Measurements from ENCODE around the gene G3BP2.
A peak's percentile ranks its signal among the peaks of the same experiment; 100 is the strongest.
"Not testable (repeated sequence)": the region's sequence is repeated elsewhere in the genome, so short reads cannot be mapped to it uniquely, and the experiment has no call there.

The G3BP2 gene

DNA sequence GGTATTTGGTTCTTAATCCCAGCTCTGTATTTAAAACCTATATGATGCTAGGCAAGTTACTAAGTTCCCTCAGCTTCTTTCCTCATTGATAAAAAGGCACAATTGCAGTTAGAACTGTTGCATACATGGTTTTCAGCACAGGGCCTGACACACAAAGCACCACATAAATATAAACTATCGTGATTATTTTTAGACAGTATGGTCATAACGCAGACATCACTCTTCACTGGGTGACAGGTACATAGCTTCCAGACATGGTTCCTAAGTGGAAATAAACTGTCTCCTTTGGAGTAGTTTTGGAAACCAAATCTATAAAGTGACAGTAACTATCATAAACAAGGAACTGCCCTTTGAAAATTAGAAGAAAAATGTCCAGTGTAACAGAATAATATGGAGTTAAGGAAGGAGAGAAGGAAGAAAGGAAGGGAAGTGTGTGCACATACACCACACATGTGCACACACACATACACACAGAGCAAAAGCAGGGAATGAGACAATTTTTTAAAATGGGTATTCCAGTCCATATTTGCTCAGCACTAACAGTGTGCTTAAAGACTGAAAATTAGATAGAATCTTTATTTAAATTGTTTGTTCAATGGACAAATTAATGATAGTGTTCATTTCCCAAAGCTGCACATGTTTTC is 12.5 kb upstream of the G3BP2 start:
- DNase-seq = no peak

DNA sequence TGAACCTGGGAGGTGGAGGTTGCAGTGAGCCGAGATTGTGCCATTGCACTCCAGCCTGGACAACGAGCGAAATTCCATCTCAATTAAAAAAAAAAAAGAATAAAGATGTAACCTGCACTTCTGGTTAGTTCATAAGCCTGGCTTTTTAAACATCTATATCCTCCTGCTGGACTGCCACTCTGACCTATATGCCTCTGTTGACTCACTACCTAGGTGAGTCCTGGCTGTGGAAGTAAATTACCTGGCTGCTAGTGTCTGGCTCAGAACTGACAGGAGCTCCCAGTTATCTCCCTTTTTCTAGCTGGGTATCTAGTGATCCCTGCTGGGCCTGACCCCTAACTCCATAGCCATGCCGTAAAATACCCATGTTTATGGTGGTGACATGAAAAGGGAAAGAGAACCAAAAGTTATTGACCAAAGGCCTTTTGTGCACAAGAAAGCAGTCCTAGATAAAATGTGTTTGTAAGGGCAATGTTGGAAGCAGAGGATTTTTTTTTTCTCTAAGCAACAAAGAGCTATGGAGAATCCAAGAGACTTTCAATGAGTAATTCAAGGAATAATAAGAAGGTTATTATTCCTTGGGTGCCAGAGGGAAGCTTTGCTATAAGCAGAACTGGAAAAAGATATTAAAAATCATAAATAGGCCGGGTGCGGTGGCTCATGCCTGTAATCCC is 10.4 kb upstream of the G3BP2 start:
- no peak for DNase-seq

DNA sequence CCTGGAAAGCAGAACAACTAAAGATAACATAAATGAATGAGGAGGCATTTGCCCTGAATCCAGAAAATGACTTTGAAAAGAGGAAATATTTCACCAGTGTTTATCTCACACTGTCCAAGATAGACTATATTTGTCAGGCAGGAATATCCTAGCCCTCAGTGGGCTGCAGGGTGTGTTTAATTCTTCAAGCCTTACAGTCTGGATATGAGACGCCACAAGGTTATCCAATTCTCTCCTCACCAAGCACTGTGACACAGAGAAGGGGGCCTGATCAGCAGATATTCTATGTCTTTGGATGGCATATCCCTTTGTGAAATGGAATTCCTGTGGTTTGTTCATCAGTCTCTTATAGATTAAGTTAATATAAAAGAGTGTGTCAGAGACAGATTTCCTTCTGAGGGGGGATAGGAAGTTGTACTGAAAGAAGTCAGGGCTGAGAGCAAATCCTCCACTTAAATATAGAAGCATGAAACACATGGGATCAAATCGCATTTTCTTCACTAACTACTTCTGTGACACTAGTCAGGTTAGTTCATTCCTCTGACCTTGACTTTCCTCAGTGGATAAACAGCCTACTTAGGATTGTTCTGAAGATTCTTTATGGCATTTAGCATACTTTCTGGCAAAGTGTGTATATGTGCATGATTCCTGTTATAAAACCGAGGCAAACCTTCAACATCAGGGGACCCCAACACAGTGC is 6.8 kb upstream of the G3BP2 start:
- no peak for DNase-seq

DNA sequence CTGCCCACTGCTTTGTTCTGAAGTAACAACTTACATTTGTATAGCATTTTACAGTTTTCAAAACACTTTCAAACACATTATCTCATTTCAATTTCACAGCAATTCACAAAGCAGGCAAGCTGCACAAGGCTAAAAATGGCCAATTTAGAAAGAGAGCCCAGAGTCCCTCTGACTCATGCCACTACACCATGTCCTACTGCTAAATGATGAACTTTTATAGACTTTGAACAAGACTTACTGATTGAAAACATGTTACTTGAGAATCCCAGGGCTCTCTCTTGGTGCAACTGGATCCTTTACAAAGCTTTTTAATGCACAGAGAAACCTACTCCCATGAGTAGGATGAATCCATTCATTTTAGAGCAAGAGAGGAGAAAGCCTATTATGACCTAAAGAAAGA is 5.8 kb upstream of the G3BP2 start:
- no peak for DNase-seq

DNA sequence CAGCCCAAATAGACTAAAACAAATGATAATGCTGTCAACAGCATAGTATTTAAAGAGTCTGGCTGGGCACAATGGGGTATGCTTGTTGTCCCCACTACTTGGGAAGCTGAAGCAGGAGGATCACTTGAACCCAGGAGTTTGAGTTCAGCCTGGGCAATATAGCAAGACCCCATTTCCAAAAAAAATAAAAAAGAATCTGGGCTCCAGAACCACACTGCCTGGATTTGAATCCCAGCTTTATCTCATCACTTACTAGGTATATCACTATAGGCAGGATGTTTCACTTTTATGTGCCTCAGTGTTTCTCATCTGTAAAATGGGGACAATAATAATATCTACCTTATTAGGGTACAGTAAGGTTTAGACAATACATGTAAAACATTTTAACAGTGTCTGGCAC is 5.3 kb upstream of the G3BP2 start:
- no peak for DNase-seq

DNA sequence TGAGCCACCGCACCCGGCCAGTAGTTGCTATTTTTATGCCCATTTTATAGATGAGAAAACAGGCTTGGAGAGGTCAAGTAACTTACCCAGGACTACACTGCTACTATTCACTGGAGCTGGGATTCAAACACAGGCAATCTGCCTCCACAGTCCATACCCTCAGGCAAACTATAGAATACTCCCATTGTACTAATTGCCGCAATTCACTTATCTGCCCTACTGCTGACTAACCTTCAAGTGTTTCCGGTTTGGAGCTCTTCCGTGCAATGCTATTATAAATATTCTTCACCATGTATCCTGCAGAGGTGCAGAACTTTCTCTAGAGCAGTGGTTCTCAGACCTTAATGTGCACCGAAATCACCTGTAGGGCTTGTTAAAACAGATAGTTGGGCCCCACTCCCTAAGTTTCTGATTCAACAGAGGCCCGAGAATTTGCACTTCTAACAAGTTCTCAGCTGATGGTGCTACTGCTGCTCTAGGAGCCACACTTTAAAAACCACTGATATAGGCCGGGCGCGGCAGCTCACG is 1.9 kb upstream of the G3BP2 start:
- no peak for DNase-seq

DNA sequence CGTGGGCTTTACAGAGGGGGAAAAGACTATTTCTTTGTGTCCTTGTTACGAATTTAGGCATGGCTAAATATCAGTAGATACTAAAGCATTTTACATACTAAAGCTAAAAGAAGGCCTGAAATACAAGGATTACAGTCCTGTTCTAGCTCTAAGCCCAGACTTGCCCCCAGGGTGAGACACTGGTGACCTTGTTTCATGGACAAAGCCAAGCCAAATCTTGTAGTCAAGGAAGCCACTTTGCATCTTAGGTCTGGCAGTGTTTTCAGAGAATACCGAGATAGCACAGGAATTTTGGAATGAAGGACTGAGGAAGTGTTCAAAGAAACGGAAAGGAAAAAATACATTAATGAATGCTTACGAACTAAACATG is 733 bp upstream of the G3BP2 start:
- DNase-seq = no peak

- peak in 48 of 56 donors; percentile 9 to 71 (median 46) for DNase-seq
Observed at GRCh38 chr4:75672461-75673026, 667 bp downstream of the G3BP2 start.

- no peak for DNase-seq
Observed at GRCh38 chr4:75671802-75672421, 1.3 kb downstream of the G3BP2 start.

GRCh38 chr4:75668596-75668995 is 4.6 kb downstream of the G3BP2 start:
- DNase-seq = no peak

- DNase-seq = not testable (repeated sequence)
Observed at GRCh38 chr4:75667636-75668035, 5.6 kb downstream of the G3BP2 start.

DNA sequence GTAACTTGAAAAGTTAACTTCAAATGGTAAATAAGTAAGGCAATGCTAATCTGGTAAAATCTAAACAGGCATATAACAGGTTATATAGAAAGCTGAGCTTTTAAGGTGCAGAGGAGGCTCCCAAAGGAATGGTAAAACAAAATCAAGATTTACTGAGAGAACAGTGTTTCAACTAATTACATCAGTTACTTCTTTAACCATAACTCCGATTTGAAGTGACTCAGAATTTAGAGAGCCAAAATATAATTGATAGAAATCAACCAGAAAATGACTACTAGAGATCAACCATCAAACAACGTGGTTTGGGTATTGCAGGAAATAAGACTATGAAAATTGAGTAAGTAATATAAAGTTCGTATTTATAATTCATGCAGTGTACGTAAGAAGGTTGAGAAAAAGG is 6.9 kb downstream of the G3BP2 start:
- no peak for DNase-seq

DNA sequence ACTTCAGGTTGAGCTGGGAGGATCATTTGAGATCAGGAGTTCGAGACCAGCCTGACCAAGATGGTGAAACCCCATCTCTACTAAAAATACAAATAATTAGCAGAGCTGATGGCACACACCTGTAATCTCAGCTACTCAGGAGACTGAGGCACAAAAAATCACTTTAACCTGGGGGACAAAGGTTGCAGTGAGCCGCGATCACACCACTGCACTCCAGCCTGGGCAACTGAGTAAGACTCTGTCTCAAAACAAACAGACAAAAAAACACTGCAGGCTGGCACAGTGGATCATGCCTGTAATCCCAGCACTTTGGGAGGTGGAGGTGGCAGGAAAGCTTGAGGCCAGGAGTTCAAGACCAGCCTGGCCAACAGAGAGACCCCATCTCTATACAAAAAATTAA is 8.6 kb downstream of the G3BP2 start:
- DNase-seq = not testable (repeated sequence)

GRCh38 chr4:75662626-75663025 is 10.6 kb downstream of the G3BP2 start:
- no peak for DNase-seq

DNA sequence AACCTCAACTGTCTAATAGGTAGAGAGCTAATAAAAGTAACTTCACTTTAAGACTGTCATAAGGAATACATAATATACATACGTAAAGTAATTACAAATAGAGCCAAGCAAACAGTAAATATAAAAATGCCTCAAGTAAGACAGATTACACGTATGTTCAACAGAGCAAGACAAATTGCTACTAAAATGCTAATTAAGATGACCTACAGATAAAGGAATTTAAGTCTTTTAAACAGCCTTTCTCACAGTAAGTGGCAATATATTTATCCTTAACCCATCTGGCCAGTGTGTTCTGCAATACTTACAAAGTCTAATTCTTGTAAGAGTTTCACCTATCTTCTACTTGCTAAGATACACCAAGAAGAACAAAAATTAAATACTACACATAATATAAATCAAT is 12.7 kb downstream of the G3BP2 start:
- no peak for DNase-seq

DNA sequence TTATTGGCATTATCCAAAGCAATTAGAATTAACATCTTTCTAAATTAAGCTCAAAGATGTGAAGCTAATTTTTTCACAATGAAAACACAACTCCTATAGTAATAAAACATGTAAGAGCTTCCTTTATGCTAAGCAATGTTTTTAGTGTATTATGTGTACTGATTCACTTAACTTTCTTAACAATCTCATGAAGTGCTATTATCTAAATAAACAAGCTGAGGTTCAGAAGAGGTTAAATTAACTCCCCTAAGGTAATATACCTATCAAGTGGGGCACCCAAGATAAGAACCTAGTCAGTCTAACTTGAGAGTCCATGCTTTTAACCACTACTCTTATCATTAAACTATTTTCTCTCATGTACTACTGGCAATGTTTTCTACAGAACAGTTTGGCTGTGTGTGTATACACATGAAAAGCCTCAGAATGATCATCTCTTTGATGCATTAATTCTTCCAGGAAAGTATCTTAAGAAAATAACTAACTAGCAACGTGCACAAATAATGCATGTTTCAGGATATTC is 13.6 kb downstream of the G3BP2 start:
- no peak for DNase-seq

GRCh38 chr4:75658876-75659275 is 14.3 kb downstream of the G3BP2 start:
- no peak for DNase-seq

DNA sequence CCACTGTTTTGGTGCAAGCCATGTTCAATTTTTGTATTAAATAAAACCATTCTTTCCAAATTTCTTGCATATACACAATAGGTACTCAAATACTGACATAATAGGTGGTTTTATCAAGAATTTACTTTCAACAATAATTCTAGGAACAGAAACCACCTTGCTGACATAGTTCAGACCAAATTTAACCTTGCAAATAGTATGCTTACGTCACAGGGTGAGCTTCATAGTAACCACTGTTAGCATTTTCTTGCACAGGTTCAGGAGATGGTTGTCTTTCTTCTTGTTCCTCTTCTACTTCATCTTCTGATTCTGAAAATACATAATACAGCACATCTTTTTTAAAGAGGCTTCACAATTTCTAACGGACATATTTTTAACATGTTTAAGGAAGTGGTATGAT is 17.6 kb downstream of the G3BP2 start:
- no peak for DNase-seq

DNA sequence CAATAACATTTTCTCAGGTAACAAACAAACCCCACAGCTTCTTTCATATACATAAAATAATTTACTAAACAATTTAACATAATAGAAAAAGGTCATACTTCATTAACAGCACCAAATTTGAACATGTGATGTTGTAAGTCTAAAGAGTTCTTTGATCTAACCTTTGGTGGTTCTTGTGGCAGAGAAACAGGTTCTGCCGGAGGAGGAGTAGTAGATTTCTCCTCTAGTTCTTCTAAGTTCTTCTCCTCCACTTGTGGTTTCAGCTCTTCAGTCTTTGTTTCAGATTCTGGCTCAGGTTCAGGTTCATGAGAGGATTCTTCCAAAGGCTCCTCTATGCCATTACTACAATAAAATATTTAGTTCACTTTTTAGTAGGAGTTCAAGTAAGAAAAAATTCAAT is 18.3 kb downstream of the G3BP2 start:
- no peak for DNase-seq

GRCh38 chr4:75653845-75654503 is 19.2 kb downstream of the G3BP2 start:
- DNase-seq = no peak

DNA sequence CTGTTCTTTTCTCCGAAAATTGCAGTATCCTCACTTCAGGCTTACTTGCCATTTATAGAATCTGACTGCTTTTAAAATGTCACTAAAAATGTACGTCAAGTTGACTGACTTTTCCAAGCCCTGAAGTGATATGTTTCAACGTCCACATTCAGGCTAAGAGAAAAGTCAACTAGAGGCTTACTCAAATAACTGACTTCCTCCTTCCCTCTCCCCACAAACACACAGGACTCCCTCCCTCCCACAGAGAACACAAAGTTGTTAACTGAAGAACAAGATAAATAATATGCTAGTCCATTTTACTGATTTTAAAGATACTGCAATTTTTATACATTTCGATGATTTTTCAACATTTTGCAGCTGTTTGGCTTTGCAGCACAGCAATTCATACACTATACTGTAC is 29.1 kb downstream of the G3BP2 start:
- no peak for DNase-seq
